LNCaP clone FGC (cell line): Measurements from ENCODE around the gene LTA4H.

ENCODE experiments used
- DNase-seq: peaks from one replicate; pipeline ENCODE4 v3.0.0-alpha.2; 2011; ENCODE audit warnings: low read depth
- H3K4me3 ChIP-seq: 2 replicates; pipeline ENCODE4 v1.5.1; 2011; ENCODE audit warnings: mild to moderate bottlenecking, low read depth, low read length, control low read depth
- TF ChIP-seq, protein P1 (sequence below): IDR thresholded peaks from 2 replicates; pipeline ENCODE4 v1.5.1; 2012; ENCODE audit warnings: mild to moderate bottlenecking; ENCODE audit not compliant: control insufficient read depth, insufficient read depth; ENCODE audit errors: extremely low read depth

LTA4H gene

DNA sequence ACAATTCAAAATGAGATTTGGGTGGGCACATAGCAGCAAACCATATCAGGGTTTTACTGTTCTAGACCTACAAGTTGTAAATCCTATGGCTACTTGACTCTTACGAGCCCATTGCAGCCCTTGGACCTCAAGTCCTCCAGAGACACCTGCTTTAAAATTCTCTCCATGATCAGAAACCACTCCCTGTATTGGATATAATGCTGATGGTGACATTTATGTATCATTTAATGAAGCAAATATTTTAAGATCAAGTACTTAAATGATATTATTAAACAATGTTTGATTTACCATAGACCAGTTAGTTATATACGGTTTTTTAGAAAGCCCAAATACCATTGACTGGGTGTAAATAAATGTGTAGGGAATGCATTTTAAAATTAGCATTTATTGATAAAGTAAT, 68.1 kb downstream of the LTA4H start:
- no peak for DNase-seq
- H3K4me3 ChIP-seq: no peak overlapping the region
- TF ChIP-seq, protein P1, sequence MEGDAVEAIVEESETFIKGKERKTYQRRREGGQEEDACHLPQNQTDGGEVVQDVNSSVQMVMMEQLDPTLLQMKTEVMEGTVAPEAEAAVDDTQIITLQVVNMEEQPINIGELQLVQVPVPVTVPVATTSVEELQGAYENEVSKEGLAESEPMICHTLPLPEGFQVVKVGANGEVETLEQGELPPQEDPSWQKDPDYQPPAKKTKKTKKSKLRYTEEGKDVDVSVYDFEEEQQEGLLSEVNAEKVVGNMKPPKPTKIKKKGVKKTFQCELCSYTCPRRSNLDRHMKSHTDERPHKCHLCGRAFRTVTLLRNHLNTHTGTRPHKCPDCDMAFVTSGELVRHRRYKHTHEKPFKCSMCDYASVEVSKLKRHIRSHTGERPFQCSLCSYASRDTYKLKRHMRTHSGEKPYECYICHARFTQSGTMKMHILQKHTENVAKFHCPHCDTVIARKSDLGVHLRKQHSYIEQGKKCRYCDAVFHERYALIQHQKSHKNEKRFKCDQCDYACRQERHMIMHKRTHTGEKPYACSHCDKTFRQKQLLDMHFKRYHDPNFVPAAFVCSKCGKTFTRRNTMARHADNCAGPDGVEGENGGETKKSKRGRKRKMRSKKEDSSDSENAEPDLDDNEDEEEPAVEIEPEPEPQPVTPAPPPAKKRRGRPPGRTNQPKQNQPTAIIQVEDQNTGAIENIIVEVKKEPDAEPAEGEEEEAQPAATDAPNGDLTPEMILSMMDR: no peak

DNA sequence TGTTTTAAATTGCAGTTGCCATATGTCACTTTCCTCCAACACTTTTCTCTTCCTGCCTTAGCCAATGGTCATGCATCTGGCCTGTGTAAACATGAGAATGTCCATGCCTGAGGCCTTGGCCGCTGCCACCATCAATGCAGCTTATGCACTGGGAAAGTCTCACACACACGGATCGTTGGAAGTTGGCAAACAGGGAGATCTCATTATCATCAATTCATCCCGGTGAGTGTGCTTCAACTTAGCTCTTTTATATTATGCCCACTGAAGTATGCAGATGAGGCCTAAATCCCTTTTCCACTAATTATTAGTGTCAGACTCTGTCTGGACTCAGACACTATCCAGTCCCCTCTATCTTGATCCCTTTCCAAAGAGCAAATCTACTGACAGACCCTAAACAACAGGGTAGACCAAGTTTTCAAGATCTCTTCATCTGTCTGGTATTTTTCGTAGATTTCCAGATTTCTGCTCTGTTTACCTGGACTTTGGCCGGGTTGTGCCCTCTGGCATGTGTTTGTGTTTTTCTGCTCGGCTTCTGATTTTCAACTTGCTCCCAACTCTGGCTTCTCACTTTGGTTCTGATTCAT, 69.0 kb downstream of the LTA4H start:
- no peak for DNase-seq
- H3K4me3 ChIP-seq: no peak overlapping the region
- TF ChIP-seq, protein P1: no peak

DNA sequence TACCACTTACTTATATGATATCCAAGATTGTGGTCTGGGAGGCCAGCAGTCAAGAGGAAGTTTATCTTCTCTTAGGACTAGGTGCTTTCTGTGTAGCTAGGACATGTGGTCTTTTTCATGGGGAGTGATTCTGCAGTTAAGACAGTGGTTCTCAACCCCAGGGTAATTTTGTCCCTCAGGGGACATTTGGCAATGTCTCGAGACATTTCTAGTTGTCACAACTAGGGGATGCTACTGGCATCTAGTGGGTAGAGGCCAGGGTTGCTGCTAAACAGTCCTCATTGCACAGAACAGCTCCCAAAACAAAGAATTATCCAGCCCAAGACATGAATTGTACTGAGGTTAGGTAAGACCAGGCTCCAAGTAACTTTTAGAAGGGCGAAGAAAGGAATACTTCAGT, 72.3 kb downstream of the LTA4H start:
- no peak for DNase-seq
- H3K4me3 ChIP-seq: no peak overlapping the region
- TF ChIP-seq, protein P1: 0 out of 2 replicates have a peak, but pooled peaks have one; percentile 5

DNA sequence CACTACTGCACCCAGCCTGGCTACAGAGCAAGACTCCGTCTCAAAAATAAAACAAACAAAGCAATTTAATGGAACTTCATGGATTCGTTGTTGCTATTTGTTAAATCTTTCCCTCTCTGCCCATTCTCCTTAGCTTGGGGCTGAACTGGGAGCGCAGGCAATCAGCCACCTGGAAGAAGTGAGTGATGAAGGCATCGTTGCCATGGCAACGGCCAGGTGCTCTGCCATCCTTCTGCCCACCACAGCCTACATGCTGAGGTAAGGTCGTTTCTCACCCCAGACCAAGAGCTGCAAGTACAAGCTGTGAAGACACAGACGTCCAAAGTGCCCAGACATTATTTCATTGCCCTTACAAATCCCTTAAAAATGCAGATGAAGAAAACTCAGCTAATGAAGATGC, 73.2 kb downstream of the LTA4H start:
- TF ChIP-seq, protein P1: no peak
- DNase-seq: no peak
- H3K4me3 ChIP-seq: no peak overlapping the region

DNA sequence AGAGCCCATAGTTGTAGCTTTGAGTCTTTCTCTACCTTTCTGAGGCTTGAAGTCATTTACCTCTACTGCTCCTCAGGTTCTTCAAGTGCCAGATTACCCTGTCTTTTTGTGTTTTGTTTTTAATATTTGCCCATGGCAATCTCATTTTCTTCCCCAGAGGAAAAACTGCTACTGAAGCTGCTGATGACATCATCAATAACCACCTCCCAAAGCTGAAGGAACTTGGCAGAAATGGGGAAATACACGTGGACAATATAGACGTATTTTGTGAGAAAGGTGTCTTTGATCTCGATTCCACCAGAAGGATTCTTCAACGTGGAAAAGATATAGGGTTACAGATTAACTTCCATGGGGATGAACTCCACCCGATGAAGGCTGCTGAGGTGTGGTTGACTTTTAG, 75.1 kb downstream of the LTA4H start:
- no peak for DNase-seq
- no peak overlapping the region for H3K4me3 ChIP-seq
- TF ChIP-seq, protein P1: no peak

DNA sequence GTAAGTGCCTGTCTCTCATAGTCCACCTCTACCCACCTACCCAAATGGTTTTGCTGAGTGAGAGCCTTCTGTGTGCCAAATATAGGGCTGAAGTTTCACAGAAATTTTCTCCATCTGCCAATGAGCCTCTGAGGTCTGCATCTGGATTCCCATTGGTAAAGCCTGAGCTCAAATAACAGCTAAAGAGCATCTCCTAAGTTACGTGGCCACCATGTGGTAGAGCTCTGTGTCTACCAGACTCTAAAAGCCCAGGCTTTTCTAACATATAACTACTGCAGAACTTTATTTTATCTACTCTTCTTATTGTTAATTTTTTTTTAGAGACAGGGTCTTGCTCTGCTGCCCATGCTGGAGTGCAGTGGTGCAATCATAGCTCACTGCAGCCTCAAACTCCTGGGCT, 76.3 kb downstream of the LTA4H start:
- TF ChIP-seq, protein P1: peak; percentile 44
- no peak for DNase-seq
- H3K4me3 ChIP-seq: no peak overlapping the region

DNA sequence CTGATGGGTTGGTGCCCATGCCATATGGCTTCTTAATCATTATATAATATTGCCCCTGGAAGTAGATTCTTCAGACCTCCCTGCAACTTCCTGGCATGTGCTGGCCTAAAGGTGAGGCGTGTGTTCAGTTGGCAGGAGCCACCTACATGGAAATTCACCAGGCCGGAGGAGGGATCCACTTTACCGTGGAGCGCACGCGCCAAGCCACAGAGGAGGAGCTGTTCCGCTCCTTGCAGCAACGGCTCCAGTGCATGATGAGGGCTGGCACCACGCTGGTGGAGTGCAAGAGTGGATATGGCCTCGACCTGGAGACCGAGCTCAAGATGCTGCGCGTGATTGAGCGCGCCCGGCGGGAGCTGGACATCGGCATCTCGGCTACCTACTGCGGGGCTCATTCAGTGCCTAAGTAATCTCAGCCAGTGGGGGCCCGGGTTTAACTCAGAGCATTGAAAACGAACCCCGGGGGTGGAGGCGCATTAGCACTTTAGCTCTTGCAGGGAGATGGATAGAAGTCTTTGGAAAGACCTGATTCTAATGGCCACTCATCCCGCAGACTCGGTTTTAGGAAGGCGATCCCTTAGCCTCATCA, 78.7 kb downstream of the LTA4H start:
- TF ChIP-seq, protein P1: no peak
- no peak for DNase-seq
- H3K4me3 ChIP-seq: no peak overlapping the region
